Measurements from ENCODE around the gene TCP11X1. TPM values are rescaled to one million over a fixed set of nuclear protein-coding genes. Genes with fewer than 3 reads are reported as not detected.

Gene TCP11X1
- total RNA-seq, 1 donor: not detected

Other genes with a start within 250 kb of the TCP11X1 start
- not detected in 2 replicates for gene TCEAL2, start 89.6 kb upstream of the TCP11X1 start, total RNA-seq
- not detected in 2 replicates for gene TCEAL6, start 72.8 kb upstream of the TCP11X1 start, total RNA-seq
- gene BEX5, start 59.3 kb upstream of the TCP11X1 start, total RNA-seq: not detected in 2 replicates
- gene NXF2, start 31.9 kb downstream of the TCP11X1 start, total RNA-seq: not detected in 2 replicates
- gene NXF2B, start 224.7 kb downstream of the TCP11X1 start, total RNA-seq: not detected in 2 replicates

Data from osteoblast (primary cell).